Ammon's horn (tissue), 1 donor: ENCODE results near the gene ZC3H18.

ENCODE experiments used
- DNase-seq: peaks from one replicate; pipeline ENCODE4 v3.0.0-alpha.2; 2016; ENCODE audit warnings: low spot score

ZC3H18 gene

DNA sequence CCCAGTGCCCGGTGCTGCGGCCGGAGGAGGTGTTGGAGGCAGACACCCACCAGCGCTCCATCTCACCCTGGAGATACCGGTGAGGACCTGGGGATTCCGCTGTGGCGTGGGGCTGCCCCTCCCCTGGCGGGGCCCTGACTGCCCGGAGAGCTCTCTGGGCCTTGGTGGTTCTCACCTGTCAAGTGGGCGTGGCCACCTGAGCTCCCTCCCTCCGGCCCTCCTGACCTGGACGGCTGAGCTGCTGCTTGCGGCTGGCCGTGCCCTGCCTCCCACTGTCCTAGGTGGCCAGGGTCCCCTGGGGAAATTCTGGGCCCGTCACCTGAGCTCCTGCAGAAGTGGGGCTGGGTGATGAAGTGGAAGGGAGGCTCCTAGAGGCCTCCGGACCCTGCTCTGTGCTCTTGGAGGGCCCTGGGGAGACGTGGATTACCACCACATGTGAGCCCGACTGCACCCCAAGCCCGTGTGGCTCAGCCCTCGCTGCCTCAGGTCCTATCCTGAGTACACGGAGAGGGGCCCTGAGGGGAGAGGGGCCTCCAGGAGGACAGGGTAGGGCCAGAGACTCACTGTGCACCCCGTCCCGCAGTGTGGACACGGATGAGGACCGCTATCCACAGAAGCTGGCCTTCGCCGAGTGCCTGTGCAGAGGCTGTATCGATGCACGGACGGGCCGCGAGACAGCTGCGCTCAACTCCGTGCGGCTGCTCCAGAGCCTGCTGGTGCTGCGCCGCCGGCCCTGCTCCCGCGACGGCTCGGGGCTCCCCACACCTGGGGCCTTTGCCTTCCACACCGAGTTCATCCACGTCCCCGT, 69.2 kb downstream of the ZC3H18 start:
- DNase-seq: no peak

DNA sequence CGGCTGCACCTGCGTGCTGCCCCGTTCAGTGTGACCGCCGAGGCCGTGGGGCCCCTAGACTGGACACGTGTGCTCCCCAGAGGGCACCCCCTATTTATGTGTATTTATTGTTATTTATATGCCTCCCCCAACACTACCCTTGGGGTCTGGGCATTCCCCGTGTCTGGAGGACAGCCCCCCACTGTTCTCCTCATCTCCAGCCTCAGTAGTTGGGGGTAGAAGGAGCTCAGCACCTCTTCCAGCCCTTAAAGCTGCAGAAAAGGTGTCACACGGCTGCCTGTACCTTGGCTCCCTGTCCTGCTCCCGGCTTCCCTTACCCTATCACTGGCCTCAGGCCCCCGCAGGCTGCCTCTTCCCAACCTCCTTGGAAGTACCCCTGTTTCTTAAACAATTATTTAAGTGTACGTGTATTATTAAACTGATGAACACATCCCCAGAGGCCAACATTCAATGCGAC, 69.9 kb downstream of the ZC3H18 start:
- no peak for DNase-seq

GRCh38 chr16:88640498-88641247, 70.5 kb downstream of the ZC3H18 start:
- no peak for DNase-seq

DNA sequence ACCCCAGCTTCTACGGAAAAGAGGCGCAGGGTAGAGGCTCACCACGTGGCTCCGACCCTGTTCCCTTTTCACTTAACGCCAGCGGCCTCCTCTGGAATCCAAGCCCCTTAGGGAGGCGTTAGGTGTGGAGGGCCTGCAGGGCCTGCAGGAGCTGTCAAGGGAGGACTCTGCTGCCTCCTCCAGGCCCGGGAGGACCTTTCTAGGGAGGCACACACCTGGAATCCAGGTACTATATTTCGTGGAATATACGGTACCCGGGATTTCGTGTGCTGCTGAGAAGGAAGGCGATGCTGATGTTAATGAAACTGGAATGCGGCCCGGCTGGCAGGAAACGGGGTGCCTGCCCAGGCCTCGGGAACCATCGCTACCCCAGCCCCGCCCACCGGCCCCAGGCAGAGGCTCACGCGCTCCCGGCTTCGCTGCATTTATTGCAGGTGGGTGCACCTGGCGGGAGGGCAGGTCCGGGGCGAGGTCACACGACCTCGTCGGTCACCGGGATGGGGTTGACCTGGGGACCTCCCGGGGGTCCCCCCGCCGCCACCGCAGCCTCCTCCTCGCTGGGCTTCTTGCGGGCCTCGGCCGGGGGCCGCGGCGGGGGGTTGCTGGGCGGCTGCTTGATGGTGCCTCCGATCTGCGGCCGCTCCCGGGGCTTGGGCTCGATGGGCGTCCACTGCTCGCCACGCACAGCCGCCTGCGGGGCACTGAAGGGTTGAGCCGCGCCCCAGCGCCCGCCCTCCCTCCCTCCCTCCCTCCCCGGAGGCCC, 72.9 kb downstream of the ZC3H18 start:
- DNase-seq: no peak

DNA sequence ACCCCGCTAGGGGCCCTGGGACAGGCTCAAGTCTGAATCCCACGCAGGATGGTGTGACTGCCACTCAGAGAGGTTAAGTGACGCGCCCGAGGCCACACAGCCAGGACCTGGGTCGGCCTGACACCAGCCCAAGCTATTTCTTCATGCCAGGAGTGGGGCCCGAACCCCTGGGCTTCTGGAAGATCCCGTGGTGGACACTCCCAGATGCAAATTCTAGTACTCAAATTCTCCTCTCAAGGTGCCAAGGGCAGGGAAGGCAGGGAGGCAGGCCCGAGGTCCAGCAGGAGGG, 73.4 kb downstream of the ZC3H18 start:
- no peak for DNase-seq

- DNase-seq: no peak
These were observed 75.3 kb downstream of the ZC3H18 start for GRCh38 chr16:88645455-88645854.

DNA sequence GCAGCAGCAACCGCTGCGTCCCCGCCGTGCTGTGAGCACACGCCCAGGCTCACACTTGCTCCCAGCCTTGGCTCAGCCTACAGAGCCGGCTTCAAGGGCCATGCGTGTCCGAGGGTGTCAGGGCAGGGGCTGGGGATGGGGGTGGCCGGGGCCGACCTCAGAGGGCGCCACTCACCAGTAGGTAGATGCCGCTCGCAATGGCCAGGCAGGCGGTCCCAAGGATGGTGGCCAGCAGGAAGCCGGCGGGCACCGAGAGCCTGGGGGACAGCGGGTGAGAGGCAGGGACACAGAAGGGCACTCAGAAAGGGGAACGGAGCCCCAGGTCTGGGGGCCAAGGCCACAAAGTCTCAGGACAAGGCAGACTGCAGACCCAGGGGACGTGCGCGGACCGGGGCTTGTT, 75.7 kb downstream of the ZC3H18 start:
- no peak for DNase-seq

- no peak for DNase-seq
These were observed 76.3 kb downstream of the ZC3H18 start for GRCh38 chr16:88646345-88647034.

GRCh38 chr16:88647178-88648070, 77.2 kb downstream of the ZC3H18 start:
- DNase-seq: no peak

- DNase-seq: no peak
These were observed 79.2 kb downstream of the ZC3H18 start for GRCh38 chr16:88649195-88649923.

- no peak for DNase-seq
These were observed 79.9 kb downstream of the ZC3H18 start for GRCh38 chr16:88649924-88650748.

DNA sequence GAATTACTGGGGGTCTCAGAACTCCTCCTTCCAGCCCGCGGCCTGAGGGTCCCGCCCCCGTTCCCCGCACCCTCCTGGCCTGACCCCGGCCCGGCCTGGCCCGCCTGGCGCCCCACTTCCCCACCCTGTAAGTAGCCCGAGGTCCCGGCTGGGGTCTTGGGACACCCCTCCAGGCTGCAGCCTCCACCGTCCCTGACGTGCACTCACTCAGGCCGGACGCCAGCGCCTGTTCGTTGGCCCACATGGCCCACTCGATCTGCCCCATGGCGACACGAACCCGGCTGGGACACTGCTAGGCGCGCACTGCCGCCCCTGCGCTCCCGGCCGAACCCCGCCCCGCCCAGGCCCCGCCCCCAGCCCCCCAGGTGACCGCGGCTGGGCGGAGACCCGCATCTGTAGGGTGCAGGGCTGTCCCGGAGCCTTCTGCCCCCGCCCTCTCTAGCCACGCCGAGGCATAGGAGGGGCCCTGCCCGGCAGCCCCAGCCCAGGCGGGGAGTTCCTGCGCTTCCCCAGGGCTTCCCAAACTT, 80.6 kb downstream of the ZC3H18 start, which contains the start of gene CYBA:
Gene CYBA, minus strand, starts transcription at position 305 of the 527 bp plus-strand sequence. Its CDS starts 40 bp downstream, at position 265.
- peak; percentile 57 for DNase-seq

DNA sequence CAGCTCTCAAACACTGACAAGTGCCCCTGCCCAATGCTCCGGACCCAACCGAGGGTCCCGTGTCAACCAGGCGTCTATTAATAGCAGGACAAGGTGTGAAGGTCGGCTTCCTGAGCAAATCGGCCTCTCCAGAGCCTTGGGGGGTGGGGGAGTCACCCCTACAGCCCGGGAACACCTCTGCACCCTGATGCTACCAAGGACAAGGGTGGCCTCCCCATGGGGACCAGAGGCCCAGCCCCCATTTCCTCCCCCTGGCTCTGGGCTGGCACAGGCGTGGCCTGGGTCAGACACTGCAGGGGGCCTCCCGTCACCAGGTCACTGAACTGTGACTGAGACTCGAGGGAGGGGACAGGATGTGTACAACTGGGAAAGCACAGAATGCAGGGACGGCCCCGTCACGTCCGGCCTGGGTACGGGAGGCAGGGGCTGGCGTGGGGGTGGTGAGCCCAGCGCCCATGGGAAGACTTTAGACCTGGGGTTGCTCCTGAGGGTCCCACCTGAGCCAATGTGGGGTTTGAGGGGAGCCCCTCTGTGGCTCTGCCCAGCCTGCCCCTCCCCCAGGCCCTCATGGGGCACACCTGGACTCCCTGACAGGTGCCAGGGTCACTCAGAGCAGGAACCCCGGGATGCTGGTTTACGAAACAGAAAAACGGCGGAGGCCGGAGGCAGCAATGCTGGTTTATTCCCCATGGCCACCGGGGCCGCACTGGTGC, 81.2 kb downstream of the ZC3H18 start:
- DNase-seq: no peak

DNA sequence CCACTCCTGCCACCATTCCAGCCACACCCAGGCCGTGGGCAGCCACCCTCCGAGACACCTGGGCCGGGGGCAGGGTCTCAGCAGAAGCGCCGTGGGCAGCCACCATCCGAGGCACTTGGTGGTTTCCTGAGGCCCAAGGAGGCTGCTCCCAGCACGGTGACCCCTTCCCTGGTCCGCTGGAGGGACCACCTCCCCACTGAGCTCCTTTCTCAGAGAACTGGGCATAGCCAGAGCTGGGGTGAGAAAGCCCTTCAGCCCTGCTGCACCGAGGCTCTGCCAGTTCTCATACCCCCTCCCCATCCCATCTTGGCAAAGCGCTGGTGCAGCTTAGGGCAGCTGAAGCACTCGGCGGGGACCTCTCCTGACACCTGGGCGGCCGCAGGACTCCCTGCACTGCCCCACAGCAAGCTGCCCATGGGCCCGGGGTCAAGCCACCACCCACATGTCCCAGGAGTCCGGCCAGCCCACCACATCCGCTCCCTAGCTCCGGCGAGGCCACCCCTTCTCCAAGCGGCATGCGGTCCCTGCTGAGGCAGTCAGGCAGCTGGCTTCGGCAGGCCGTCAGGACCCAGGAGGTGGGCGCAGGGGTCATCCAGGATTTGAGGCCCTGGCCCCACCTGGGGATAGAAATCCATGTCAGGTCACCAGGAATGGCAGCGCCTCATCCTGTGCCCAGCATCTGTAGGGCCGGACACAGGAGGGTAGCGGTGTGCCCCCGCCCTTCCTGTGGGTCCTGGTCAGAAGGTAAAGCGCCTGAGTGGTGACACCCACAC, 82.0 kb downstream of the ZC3H18 start:
- no peak for DNase-seq

- DNase-seq: no peak
These were observed 82.5 kb downstream of the ZC3H18 start for GRCh38 chr16:88652762-88653063.

- no peak for DNase-seq
These were observed 82.9 kb downstream of the ZC3H18 start for GRCh38 chr16:88653101-88653500.

- no peak for DNase-seq
These were observed 83.6 kb downstream of the ZC3H18 start for GRCh38 chr16:88653596-88654362.
